Measurements from ENCODE around the gene LTO1.

Gene LTO1

DNA sequence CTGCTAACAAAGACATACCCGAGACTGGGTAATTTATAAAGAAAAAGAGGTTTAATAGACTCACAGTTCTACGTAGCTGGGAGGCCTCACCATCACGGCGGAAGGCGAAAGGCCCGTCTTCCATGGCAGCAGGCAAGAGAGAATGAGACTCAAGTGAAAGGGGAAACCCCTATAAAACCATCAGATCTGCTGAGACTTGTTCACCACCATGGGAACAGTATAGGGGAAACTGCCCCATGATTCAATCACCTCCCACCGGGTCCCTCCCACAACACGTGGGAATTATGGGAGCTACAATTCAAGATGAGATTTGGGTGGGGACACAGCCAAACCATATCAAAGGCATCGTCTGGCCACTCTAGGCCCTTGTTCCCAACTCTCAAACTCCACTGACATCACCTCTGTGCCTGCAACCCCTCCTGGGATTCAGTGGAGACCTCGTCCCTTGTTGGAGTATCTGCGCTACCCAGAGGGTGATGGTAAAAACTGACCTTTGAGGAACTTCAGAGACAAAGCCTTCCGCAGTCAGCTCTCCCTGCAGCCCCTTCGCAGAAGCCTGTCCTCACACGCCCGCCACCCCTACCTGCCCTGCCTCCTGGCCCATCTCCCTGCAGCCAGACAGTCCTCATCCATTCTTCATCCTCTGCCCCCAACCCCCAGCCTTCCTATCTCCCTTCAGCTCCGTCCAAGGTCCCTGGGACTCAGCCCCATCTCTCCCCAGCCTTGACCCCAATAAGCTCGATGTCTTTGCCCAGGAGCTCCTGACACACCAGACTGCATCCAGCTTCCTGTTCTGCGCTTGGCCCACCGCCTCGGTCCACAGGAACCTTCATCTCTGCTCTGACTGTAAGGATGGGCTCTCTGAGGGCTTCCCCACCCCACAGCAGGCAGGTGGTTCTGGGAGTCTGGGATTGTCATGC, 18.4 kb downstream of the LTO1 start:
- no peak overlapping the region for H3K4me3 ChIP-seq (ENCODE audit: low read depth, low read length)
- TF ChIP-seq CTCF (IDR thresholded peaks at IDR 0.05; ENCODE audit: low read depth, low read length) = no peak

DNA sequence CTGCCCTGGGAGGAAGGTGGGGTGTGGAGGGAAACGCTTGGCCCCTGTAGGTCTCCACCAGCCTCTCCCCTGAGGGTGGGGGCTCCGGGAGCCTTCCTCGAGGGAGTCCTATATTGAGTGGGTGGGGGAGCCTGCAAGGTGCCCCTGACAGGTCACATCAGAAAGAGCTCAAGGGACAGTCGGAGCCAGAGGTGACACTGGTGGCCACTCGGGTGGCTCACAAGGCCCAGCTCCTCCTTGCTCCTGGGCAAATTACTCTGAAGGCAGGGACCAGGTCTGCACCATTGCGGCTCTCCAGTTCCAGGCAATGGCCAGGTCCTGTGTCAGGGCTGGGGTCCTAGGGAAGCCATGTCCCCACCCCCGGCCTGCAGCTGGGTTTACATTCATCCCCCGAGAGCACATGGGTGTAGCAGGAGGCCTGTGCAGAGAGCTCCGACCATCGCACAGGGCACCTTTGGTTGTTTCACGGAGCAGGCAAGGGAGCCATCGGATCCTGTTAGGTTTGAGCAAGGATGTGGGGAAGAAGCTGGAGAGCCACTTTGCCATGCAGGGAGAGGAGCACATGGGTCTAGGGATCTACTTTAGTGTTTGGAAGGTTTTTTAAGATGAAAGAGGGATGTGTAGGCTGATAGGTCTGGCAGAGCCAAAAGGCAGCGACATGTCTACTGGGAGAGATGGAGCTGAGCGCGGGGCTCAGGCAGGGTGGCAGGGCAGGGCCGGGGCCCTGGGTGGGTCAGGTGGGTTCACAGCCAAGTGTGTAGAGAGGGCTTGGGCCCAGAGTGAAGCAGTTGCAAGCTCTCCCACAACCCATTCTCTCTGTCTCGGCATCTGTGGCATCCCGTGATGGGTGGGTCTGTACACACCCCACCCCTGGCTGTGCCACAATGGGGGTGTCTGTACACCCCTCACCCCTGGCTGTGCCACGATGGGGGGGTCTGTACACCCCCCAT, 19.4 kb downstream of the LTO1 start:
- TF ChIP-seq CTCF (IDR thresholded peaks at IDR 0.05; ENCODE audit: low read depth, low read length) = no peak
- no peak overlapping the region for H3K4me3 ChIP-seq (ENCODE audit: low read depth, low read length)

DNA sequence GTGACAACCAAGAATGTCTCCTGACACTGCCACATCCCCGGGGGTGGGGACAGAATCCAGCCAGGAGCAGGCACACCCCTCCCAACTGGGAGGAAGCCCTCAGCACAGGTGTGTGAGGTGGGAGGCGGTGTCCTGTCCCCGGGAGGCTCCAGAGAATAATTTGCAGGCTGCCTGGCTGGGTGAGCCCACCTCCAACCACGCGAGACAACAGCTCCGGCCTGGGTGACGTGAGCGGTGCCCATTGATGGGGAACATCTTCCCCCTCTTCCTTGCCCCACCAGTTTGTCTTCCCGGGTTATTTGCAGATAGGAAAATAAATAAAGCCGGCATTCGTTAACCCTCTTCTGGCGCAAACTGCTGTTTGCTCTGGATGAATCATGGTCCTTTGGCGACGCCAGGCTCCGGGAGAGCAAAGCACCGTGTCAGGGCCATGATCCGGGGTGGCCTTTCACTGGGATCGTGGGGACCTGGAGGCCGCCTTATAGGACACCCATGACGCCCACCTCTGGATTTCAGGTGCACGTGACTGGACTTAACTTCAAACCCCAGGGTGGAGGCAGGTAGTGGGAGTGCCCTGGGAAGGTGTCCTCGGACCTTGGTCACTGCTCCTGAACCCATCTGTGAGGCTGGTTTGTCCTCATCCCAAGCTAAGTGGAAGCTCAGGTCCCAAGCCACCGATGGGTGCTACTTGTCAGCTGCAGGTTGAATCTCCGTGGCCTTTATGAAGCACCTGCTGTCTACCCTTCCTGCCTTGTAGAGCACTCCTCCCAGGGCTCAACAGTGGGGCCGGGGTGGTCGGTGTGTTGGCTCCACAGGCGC, 20.3 kb downstream of the LTO1 start:
- no peak overlapping the region for H3K4me3 ChIP-seq (ENCODE audit: low read depth, low read length)
- 0 out of 2 replicates have a peak, but pooled peaks have one; percentile 3 for TF ChIP-seq CTCF (IDR thresholded peaks at IDR 0.05; ENCODE audit: low read depth, low read length)

DNA sequence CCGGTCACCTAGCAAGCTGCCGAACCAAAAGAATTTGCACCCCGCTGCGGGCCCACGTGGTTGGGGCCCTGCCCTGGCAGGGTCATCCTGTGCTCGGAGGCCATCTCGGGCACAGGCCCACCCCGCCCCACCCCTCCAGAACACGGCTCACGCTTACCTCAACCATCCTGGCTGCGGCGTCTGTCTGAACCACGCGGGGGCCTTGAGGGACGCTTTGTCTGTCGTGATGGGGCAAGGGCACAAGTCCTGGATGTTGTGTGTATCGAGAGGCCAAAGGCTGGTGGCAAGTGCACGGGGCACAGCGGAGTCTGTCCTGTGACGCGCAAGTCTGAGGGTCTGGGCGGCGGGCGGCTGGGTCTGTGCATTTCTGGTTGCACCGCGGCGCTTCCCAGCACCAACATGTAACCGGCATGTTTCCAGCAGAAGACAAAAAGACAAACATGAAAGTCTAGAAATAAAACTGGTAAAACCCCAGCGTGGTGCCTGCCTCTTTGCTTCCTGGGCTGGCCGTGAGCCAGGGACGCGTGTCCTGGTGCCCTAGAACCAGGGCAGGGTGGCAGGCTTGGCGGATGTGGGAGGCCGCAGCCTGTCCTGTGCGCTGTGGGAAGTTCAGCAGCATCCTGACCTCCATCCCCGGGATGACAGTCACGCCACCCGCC, 21.0 kb downstream of the LTO1 start:
- H3K4me3 ChIP-seq (ENCODE audit: low read depth, low read length) = no peak overlapping the region
- no peak for TF ChIP-seq CTCF (IDR thresholded peaks at IDR 0.05; ENCODE audit: low read depth, low read length)

- TF ChIP-seq CTCF (IDR thresholded peaks at IDR 0.05; ENCODE audit: low read depth, low read length) = no peak
- no peak overlapping the region for H3K4me3 ChIP-seq (ENCODE audit: low read depth, low read length)
These were observed 21.7 kb downstream of the LTO1 start for GRCh38 chr11:69653406-69653960.

DNA sequence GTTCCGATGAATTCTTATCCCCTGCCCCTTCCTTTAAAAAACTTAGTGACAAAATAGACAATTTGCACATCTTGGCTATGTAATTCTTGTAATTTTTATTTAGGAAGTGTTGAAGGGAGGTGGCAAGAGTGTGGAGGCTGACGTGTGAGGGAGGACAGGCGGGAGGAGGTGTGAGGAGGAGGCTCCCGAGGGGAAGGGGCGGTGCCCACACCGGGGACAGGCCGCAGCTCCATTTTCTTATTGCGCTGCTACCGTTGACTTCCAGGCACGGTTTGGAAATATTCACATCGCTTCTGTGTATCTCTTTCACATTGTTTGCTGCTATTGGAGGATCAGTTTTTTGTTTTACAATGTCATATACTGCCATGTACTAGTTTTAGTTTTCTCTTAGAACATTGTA, 22.2 kb downstream of the LTO1 start:
- H3K4me3 ChIP-seq (ENCODE audit: low read depth, low read length) = no peak overlapping the region
- TF ChIP-seq CTCF (IDR thresholded peaks at IDR 0.05; ENCODE audit: low read depth, low read length) = no peak
